IMR-90 (cell line): ENCODE data around the gene CAMTA1.
"Not testable (repeated sequence)": the region's sequence is repeated elsewhere in the genome, so short reads cannot be mapped to it uniquely, and the experiment has no call there.

Experiments
- FOS ChIP-seq: fragments of 150-350 bp; IDR thresholded peaks from 2 replicates; pipeline ENCODE4 v1.6.1; 2016; ENCODE audit warnings: low read depth, low read length
- MAFK ChIP-seq: IDR thresholded peaks from 2 replicates; pipeline ENCODE4 v1.6.1; 2012; ENCODE audit warnings: low read depth, low read length, improper control_type of control experiment
- POLR2A ChIP-seq: IDR thresholded peaks from 2 replicates; pipeline ENCODE4 v1.6.1; 2012; ENCODE audit warnings: mild to moderate bottlenecking, low read depth, low read length
- TF ChIP-seq, protein P1 (sequence below): fragments of 150-350 bp; IDR thresholded peaks from 2 replicates; pipeline ENCODE4 v1.6.1; 2016; ENCODE audit warnings: low read depth, mild to moderate bottlenecking, low read length, moderate library complexity, borderline replicate concordance
- TF ChIP-seq, protein P2 (sequence below): conservative IDR thresholded peaks from 2 replicates; pipeline ENCODE4 v1.5.1; 2012; ENCODE audit warnings: mild to moderate bottlenecking, low read depth, low read length, improper control_type of control experiment

DNA sequence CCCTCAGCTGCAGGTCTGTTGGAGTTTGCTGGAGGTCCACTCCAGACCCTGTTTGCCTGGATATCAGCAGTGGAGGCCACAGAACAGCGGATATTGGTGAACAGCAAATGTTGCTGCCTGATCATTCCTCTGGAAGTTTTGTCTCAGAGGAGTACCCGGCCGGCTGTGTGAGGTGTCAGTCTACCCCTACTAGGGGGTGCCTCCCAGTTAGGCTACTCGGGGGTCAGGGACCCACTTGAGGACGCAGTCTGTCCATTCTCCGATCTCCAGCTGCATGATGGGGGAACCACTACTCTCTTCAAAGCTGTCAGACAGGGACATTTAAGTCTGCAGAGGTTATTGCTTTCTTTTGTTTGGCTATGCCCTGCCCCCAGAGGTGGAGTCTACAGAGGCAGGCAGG, 819.7 kb downstream of the CAMTA1 start:
- not testable (repeated sequence) for TF ChIP-seq MAFK, POLR2A, FOS
- TF ChIP-seq, protein P1, sequence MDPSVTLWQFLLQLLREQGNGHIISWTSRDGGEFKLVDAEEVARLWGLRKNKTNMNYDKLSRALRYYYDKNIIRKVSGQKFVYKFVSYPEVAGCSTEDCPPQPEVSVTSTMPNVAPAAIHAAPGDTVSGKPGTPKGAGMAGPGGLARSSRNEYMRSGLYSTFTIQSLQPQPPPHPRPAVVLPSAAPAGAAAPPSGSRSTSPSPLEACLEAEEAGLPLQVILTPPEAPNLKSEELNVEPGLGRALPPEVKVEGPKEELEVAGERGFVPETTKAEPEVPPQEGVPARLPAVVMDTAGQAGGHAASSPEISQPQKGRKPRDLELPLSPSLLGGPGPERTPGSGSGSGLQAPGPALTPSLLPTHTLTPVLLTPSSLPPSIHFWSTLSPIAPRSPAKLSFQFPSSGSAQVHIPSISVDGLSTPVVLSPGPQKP = not testable (repeated sequence)
- TF ChIP-seq, protein P2, sequence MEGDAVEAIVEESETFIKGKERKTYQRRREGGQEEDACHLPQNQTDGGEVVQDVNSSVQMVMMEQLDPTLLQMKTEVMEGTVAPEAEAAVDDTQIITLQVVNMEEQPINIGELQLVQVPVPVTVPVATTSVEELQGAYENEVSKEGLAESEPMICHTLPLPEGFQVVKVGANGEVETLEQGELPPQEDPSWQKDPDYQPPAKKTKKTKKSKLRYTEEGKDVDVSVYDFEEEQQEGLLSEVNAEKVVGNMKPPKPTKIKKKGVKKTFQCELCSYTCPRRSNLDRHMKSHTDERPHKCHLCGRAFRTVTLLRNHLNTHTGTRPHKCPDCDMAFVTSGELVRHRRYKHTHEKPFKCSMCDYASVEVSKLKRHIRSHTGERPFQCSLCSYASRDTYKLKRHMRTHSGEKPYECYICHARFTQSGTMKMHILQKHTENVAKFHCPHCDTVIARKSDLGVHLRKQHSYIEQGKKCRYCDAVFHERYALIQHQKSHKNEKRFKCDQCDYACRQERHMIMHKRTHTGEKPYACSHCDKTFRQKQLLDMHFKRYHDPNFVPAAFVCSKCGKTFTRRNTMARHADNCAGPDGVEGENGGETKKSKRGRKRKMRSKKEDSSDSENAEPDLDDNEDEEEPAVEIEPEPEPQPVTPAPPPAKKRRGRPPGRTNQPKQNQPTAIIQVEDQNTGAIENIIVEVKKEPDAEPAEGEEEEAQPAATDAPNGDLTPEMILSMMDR = not testable (repeated sequence)
